Duodenal mucosa (tissue), 2 donors: ENCODE measurements around the gene CBLB.

Source experiments
- H3K27ac ChIP-seq: one replicate; pipeline ENCODE4 v1.7.0; 2013; ENCODE audit warnings: low read depth, low read length
- H3K27me3 ChIP-seq, 2 donors: one replicate each; pipeline ENCODE4 v1.7.0; 2013; ENCODE audit warnings: low read length in 2 of 2, control low read depth in 1 of 2; ENCODE audit not compliant: insufficient read depth in 2 of 2, control insufficient read depth in 1 of 2
- H3K36me3 ChIP-seq, 2 donors: one replicate each; pipeline ENCODE4 v1.7.0; 2013; ENCODE audit warnings: low read length in 2 of 2, control low read depth in 1 of 2; ENCODE audit not compliant: insufficient read depth in 2 of 2, control insufficient read depth in 1 of 2
- H3K4me1 ChIP-seq, 2 donors: one replicate each; pipeline ENCODE4 v1.7.0; 2013; ENCODE audit warnings: low read length in 2 of 2, control low read depth in 1 of 2; ENCODE audit not compliant: insufficient read depth in 2 of 2, control insufficient read depth in 1 of 2
- H3K4me3 ChIP-seq, 2 donors: one replicate each; pipeline ENCODE4 v1.7.0; 2013; ENCODE audit warnings: low read length in 2 of 2, low read depth in 1 of 2
- H3K9ac ChIP-seq, 2 donors: one replicate each; pipeline ENCODE4 v1.7.0; 2013; ENCODE audit warnings: low read length in 2 of 2, low read depth in 1 of 2
- H3K9me3 ChIP-seq, 2 donors: one replicate each; pipeline ENCODE4 v1.7.0; 2013; ENCODE audit warnings: low read length in 2 of 2, control low read depth in 1 of 2; ENCODE audit not compliant: control insufficient read depth in 1 of 2

CBLB gene

GRCh38 chr3:105661461-105661860, 207.4 kb downstream of the CBLB start:
- no peak overlapping the region for H3K9ac ChIP-seq
- peaks cover 0 to 6% of the 10 kb centered on the region in 2 donors for H3K4me1 ChIP-seq
- H3K27me3 ChIP-seq, result no peaks in the 10 kb centered on the region
- peaks cover 10 to 24% of the 10 kb centered on the region in 2 donors for H3K36me3 ChIP-seq
- H3K4me3 ChIP-seq, result no peak overlapping the region
- H3K27ac ChIP-seq, result no peak overlapping the region
- no peaks in the 10 kb centered on the region for H3K9me3 ChIP-seq

- Histone ChIP-seq H3K36me3 (peaks cover 10 to 14% of the 10 kb centered on the region in 2 donors), H3K27me3 (no peaks in the 10 kb centered on the region), H3K9me3 (no peaks in the 10 kb centered on the region), H3K4me3 (no peak overlapping the region), H3K9ac (no peak overlapping the region), H3K27ac (no peak overlapping the region), H3K4me1 (peaks cover 0 to 6% of the 10 kb centered on the region in 2 donors)
These were observed 211.9 kb downstream of the CBLB start for GRCh38 chr3:105656651-105657504.

- H3K27ac ChIP-seq, result no peak overlapping the region
- H3K27me3 ChIP-seq, result no peaks in the 10 kb centered on the region
- peaks cover 0 to 6% of the 10 kb centered on the region in 2 donors for H3K4me1 ChIP-seq
These were observed 214.9 kb downstream of the CBLB start for GRCh38 chr3:105653868-105654267.

GRCh38 chr3:105653166-105653565, 215.6 kb downstream of the CBLB start:
- Histone ChIP-seq H3K9ac (no peak overlapping the region), H3K27me3 (no peaks in the 10 kb centered on the region), H3K27ac (no peak overlapping the region), H3K4me3 (no peak overlapping the region), H3K36me3 (peaks cover 0 to under 1% of the 10 kb centered on the region in 2 donors), H3K4me1 (peaks cover 0 to 6% of the 10 kb centered on the region in 2 donors), H3K9me3 (no peaks in the 10 kb centered on the region)

More at GRCh38 chr3:105653868-105654267, 214.9 kb downstream of the CBLB start:
- no peak overlapping the region for H3K4me3 ChIP-seq
- no peak overlapping the region for H3K9ac ChIP-seq
- no peaks in the 10 kb centered on the region for H3K9me3 ChIP-seq
- peaks cover 2 to 8% of the 10 kb centered on the region in 2 donors for H3K36me3 ChIP-seq

- Histone ChIP-seq H3K27ac (no peak overlapping the region), H3K9me3 (no peaks in the 10 kb centered on the region), H3K9ac (no peak overlapping the region), H3K36me3 (no peaks in the 10 kb centered on the region), H3K4me3 (no peak overlapping the region), H3K4me1 (no peaks in the 10 kb centered on the region), H3K27me3 (no peaks in the 10 kb centered on the region)
These were observed 219.3 kb downstream of the CBLB start for GRCh38 chr3:105649480-105649879.

GRCh38 chr3:105647047-105647446, 221.8 kb downstream of the CBLB start:
- no peaks in the 10 kb centered on the region for H3K9me3 ChIP-seq
- H3K27ac ChIP-seq, result no peak overlapping the region
- no peaks in the 10 kb centered on the region for H3K4me1 ChIP-seq
- H3K4me3 ChIP-seq, result no peak overlapping the region
- no peaks in the 10 kb centered on the region for H3K27me3 ChIP-seq
- H3K36me3 ChIP-seq, result no peaks in the 10 kb centered on the region
- no peak overlapping the region for H3K9ac ChIP-seq

- no peaks in the 10 kb centered on the region for H3K36me3 ChIP-seq
- H3K9ac ChIP-seq, result no peak overlapping the region
These were observed 229.7 kb downstream of the CBLB start for GRCh38 chr3:105639131-105639530.

GRCh38 chr3:105634708-105635107, 234.1 kb downstream of the CBLB start:
- Histone ChIP-seq H3K9ac (no peak overlapping the region), H3K27me3 (no peaks in the 10 kb centered on the region), H3K4me3 (no peak overlapping the region), H3K9me3 (no peaks in the 10 kb centered on the region), H3K36me3 (no peaks in the 10 kb centered on the region), H3K27ac (no peak overlapping the region), H3K4me1 (no peaks in the 10 kb centered on the region)

More at GRCh38 chr3:105639131-105639530, 229.7 kb downstream of the CBLB start:
- Histone ChIP-seq H3K9me3 (no peaks in the 10 kb centered on the region), H3K27me3 (no peaks in the 10 kb centered on the region), H3K27ac (no peak overlapping the region), H3K4me1 (no peaks in the 10 kb centered on the region), H3K4me3 (no peak overlapping the region)

GRCh38 chr3:105629718-105630117, 239.1 kb downstream of the CBLB start:
- Histone ChIP-seq H3K4me3 (no peak overlapping the region), H3K36me3 (no peaks in the 10 kb centered on the region), H3K27ac (no peak overlapping the region), H3K9ac (no peak overlapping the region), H3K27me3 (no peaks in the 10 kb centered on the region), H3K4me1 (no peaks in the 10 kb centered on the region), H3K9me3 (no peaks in the 10 kb centered on the region)

GRCh38 chr3:105626739-105627138, 242.1 kb downstream of the CBLB start:
- Histone ChIP-seq H3K27ac (no peak overlapping the region), H3K9ac (no peak overlapping the region), H3K4me3 (no peak overlapping the region)

More at GRCh38 chr3:105626739-105627138, 242.1 kb downstream of the CBLB start:
- no peaks in the 10 kb centered on the region for H3K4me1 ChIP-seq
- H3K27me3 ChIP-seq, result no peaks in the 10 kb centered on the region
- no peaks in the 10 kb centered on the region for H3K9me3 ChIP-seq
- H3K36me3 ChIP-seq, result no peaks in the 10 kb centered on the region
